ENCODE data around the gene CFAP46. TPM values are rescaled to one million over a fixed set of nuclear protein-coding genes. Genes with fewer than 3 reads are reported as not detected.

Gene CFAP46
- total and polyA plus RNA-seq, 12 donors = 0.15 to 5.5 (median 1.1) TPM; not detected in 3

GRCh38 chr10:132926777-132927650, 15.4 kb downstream of the CFAP46 start:
- no peaks in the 10 kb centered on the region for H3K9me3 ChIP-seq (replicated peaks in 1 of 3)
- H3K4me3 ChIP-seq = no peak overlapping the region
- DNase-seq = no peak
- no peaks in the 10 kb centered on the region for H3K4me1 ChIP-seq (replicated peaks in 1 of 2)
- TF ChIP-seq POLR2A (IDR thresholded peaks at IDR 0.05) = no peak
- H3K36me3 ChIP-seq (replicated peaks in 1 of 2) = no peaks in the 10 kb centered on the region
- WGBS, 4 donors = 83 to 91% (median 87%) methylated on average over 27 to 52 of the region's 52 CpGs
- no peaks in the 10 kb centered on the region for H3K27me3 ChIP-seq
- no peak overlapping the region for H3K27ac ChIP-seq
- intact Hi-C loops (cut with DNase I) = no loop called here

- no peak overlapping the region for H3K4me3 ChIP-seq
- no peaks in the 10 kb centered on the region for H3K27me3 ChIP-seq
- 79 to 87% (median 85%) methylated on average over 9 to 21 of the region's 21 CpGs for WGBS, 4 donors
- TF ChIP-seq POLR2A (IDR thresholded peaks at IDR 0.05) = no peak
- no peak for TF ChIP-seq CTCF (IDR thresholded peaks at IDR 0.05)
- H3K9me3 ChIP-seq (replicated peaks in 1 of 3) = no peaks in the 10 kb centered on the region
- intact Hi-C loops (cut with DNase I) = no loop called here
- no peaks in the 10 kb centered on the region for H3K4me1 ChIP-seq (replicated peaks in 1 of 2)
- no peak for DNase-seq
- H3K27ac ChIP-seq = no peak overlapping the region
- no peaks in the 10 kb centered on the region for H3K36me3 ChIP-seq (replicated peaks in 1 of 2)
Measured at GRCh38 chr10:132926070-132926469, 16.3 kb downstream of the CFAP46 start.

GRCh38 chr10:132925614-132926013, 16.8 kb downstream of the CFAP46 start:
- H3K27me3 ChIP-seq = no peaks in the 10 kb centered on the region
- H3K9me3 ChIP-seq (replicated peaks in 1 of 3) = no peaks in the 10 kb centered on the region
- no peaks in the 10 kb centered on the region for H3K36me3 ChIP-seq (replicated peaks in 1 of 2)
- TF ChIP-seq POLR2A (IDR thresholded peaks at IDR 0.05) = no peak
- no peak for TF ChIP-seq CTCF (IDR thresholded peaks at IDR 0.05)
- no peak for DNase-seq
- intact Hi-C loops (cut with DNase I) = no loop called here
- WGBS, 4 donors = 83 to 91% (median 87%) methylated on average over 17 to 22 of the region's 22 CpGs
- no peaks in the 10 kb centered on the region for H3K4me1 ChIP-seq (replicated peaks in 1 of 2)
- H3K27ac ChIP-seq = no peak overlapping the region
- no peak overlapping the region for H3K4me3 ChIP-seq

- H3K4me3 ChIP-seq = no peak overlapping the region
- H3K36me3 ChIP-seq (replicated peaks in 1 of 2) = no peaks in the 10 kb centered on the region
- H3K4me1 ChIP-seq (replicated peaks in 1 of 2) = no peaks in the 10 kb centered on the region
- TF ChIP-seq POLR2A (IDR thresholded peaks at IDR 0.05) (no peak), CTCF (IDR thresholded peaks at IDR 0.05) (no peak)
- no peak overlapping the region for H3K27ac ChIP-seq
- DNase-seq = no peak
- 79 to 95% (median 84%) methylated on average over 12 to 24 of the region's 24 CpGs for WGBS, 4 donors
- no peaks in the 10 kb centered on the region for H3K27me3 ChIP-seq
- intact Hi-C loops (cut with DNase I) = no loop called here
- H3K9me3 ChIP-seq (replicated peaks in 1 of 3) = no peaks in the 10 kb centered on the region
Measured at GRCh38 chr10:132925071-132925561, 17.3 kb downstream of the CFAP46 start.

All from adrenal gland (tissue), 12 donors.